ENCODE results near the gene PSAT1.

DNA sequence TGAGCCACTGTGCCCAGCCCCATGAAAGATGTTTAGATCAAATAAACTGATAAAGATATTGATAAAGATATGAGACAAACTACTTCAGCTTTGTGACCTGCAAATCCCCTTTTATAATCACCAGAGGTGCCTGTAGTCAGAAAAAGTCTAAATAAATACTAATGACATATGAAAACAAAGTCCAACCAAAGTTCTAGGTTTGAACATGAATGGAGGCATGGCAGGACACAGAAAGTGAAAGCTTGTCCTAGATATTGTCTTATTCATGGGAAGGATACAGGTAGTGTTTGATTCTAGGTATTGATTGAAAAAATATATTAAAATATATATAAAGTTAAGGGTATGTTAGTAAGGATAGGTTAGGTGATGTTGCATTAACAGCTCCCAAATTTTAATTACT is 24.6 kb upstream of the PSAT1 start:
- TF ChIP-seq GATA3 (IDR thresholded peaks at IDR 0.05; ENCODE audit: low read depth, low read length) (no peak), GATA2 (IDR thresholded peaks at IDR 0.05; ENCODE audit: low read depth, low read length) (no peak)
